H1 (cell line): ENCODE data around the gene IQCK.

Experiments
- ATF2 ChIP-seq: IDR thresholded peaks from 2 replicates; pipeline ENCODE4 v1.6.1; 2012; ENCODE audit warnings: low read length, inconsistent platforms
- ATF3 ChIP-seq: IDR thresholded peaks from 2 replicates; pipeline ENCODE4 v1.6.1; 2011; ENCODE audit warnings: low read depth, mild to moderate bottlenecking, low read length; ENCODE audit not compliant: insufficient read depth
- CTBP2 ChIP-seq: IDR thresholded peaks from 2 replicates; pipeline ENCODE4 v1.7.0; 2011; ENCODE audit warnings: borderline replicate concordance, mild to moderate bottlenecking, moderate library complexity, mixed read lengths, low read length; ENCODE audit not compliant: insufficient read depth, insufficient read length
- CTCF ChIP-seq, 3 experiments: IDR thresholded peaks; 1 replicate in 2 of 3; 2 replicates in 1 of 3; pipeline versions ENCODE4 v1.5.1 to v1.6.1; 2011; ENCODE audit warnings: low read length in 3 of 3, mild to moderate bottlenecking in 3 of 3, inconsistent platforms in 2 of 3, low read depth in 1 of 3, moderate library complexity in 1 of 3; ENCODE audit not compliant: insufficient read depth in 1 of 3; ENCODE audit errors: control extremely low read depth in 1 of 3
- EZH2 ChIP-seq: fragments of 200-600 bp; sonication (generic); IDR thresholded peaks from 2 replicates; pipeline ENCODE4 v1.7.1; 2012; ENCODE audit warnings: low read depth, mild to moderate bottlenecking, moderate library complexity, low read length, inconsistent platforms; ENCODE audit not compliant: severe bottlenecking
- KDM5A ChIP-seq: fragments of 200-600 bp; IDR thresholded peaks from 2 replicates; pipeline ENCODE4 v1.7.1; 2012; ENCODE audit warnings: mild to moderate bottlenecking, low read length, inconsistent platforms, mixed read lengths
- MAX ChIP-seq: IDR thresholded peaks from 2 replicates; pipeline ENCODE4 v1.6.1; 2012; ENCODE audit warnings: inconsistent platforms
- POLR2A ChIP-seq, 2 experiments: IDR thresholded peaks; 1 replicate in 1 of 2; 2 replicates in 1 of 2; pipeline ENCODE4 v1.6.1; 2011; ENCODE audit warnings: low read depth in 2 of 2, low read length in 2 of 2, mild to moderate bottlenecking in 2 of 2; ENCODE audit errors: control extremely low read depth in 1 of 2
- SIN3A ChIP-seq, 2 experiments: IDR thresholded peaks in 1 of 2; conservative IDR thresholded peaks in 1 of 2; 2 replicates each; pipeline ENCODE4 v1.6.1; 2011 to 2012; ENCODE audit warnings: low read length in 2 of 2, improper control_type of control experiment in 1 of 2, low read depth in 1 of 2, mild to moderate bottlenecking in 1 of 2
- YY1 ChIP-seq: IDR thresholded peaks from 2 replicates; pipeline ENCODE4 v1.6.1; 2011; ENCODE audit warnings: low read depth, mild to moderate bottlenecking, low read length

GRCh38 chr16:19907161-19907992 is 189.3 kb downstream of the IQCK start:
- TF ChIP-seq YY1 (peak; percentile 69; the same call in 1 of the 2 replicates), CTBP2 (no peak), POLR2A (IDR thresholded peaks at IDR 0.05; ENCODE audit: control extremely low read depth in 1 of 2, low read depth in 2 of 2, low read length in 2 of 2) (no peak), EZH2 (no peak), CTCF (IDR thresholded peaks at IDR 0.05; ENCODE audit: control extremely low read depth in 1 of 3, insufficient read depth in 1 of 3, low read depth in 1 of 3, low read length in 3 of 3) (peak; percentile 96 to 99 (median 98)), MAX (no peak), ATF2 (no peak), ATF3 (no peak), SIN3A (conservative IDR thresholded peaks at IDR 0.05 in 1 of 2, IDR thresholded peaks at IDR 0.05 in 1 of 2; ENCODE audit: low read depth in 1 of 2, low read length in 2 of 2) (no peak), KDM5A (no peak)
